GM21515 (cell line): ENCODE data around the gene MOB4.
"Not testable (repeated sequence)": the region's sequence is repeated elsewhere in the genome, so short reads cannot be mapped to it uniquely, and the experiment has no call there.

Experiments used
- ATAC-seq: cut with Tn5 transposase; IDR thresholded peaks from one replicate; pipeline ENCODE4 v1.9.1; 2021; ENCODE audit not compliant: unreplicated experiment

Gene MOB4

DNA sequence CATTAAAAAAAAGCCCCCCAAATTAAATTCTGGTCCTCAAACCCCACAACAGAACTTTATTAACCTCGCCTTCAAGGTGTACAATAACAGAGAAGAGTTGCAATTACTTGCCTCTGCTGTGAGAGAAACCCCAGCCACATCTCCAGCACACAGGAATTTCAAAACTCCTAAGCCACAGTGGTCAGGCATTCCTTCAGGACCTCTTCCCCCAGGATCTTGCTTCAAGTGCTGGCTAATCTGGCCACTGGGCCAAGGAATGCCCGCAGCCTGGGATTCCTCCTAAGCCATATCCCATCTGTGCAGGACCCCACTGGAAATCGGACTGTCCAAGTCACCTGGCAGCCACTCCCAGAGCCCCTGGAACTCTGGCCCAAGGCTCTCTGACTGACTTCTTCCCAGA is 64.3 kb downstream of the MOB4 start:
- ATAC-seq, result not testable (repeated sequence)

DNA sequence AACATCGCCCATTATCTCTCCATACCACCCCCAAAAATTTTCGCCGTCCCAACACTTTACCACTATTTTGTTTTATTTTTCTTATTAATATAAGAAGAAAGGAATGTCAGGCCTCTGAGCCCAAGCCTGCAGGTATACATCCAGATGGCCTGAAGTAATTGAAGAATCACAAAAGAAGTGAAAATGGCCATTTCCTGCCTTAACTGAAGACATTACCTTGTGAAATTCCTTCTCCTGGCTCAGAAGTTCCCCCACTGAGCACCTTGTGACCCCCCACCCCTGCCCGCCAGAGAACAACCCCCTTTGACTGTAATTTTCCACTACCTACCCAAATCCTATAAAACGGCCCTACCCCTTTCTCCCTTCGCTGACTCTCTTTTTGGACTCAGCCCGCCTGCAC is 71.4 kb downstream of the MOB4 start:
- not testable (repeated sequence) for ATAC-seq

DNA sequence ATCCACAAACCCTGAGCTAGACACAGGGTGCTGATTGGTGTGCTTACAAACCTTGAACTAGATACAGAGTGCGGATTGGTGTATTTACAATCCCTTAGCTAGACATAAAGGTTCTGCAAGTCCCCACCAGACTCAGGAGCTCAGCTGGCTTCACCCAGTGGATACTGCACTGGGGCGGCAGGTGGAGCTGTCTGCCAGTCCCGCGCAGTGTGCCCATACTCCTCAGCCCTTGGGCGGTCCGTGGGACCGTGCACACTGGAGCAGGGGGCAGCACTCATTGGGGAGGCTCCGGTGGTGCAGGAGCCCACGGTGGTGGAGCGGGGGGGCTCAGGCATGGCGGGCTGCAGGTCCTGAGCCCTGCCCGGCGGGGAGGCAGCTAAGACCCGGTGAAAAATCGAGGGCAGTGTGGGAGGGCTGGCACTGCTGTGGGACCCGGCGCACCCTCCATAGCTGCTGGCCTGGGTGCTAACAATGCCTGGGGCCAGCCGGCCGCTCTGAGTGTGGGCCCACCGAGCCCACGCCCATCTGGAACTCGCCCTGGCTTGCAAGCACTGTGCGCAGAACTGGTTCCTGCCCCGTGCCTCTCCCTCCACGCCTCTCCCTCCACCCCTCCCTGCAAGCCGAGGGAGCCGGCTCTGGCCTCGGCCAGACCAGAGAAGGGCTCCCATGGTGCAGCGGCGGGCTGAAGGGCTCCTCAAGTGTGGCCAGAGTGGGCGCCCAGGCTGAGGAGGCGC is 75.6 kb downstream of the MOB4 start:
- no peak for ATAC-seq

DNA sequence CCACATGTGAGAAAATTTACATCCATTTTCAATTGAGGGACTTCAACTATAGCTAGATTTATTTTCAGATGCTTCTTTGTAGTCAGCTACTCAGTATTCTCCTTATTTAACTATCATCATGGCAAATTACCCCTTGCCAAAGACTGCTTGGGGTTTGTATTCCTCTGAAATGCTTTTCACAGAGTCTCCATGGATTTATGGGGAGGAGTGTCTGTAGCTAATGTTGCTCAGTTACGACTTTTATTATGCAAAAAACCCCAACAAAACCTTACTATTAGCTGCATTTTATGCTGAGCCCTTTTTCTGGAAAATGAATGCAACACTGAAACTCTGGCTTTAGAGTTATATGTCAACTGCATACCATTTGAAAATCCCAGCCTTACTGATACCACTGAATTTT is 80.9 kb downstream of the MOB4 start:
- ATAC-seq, result no peak

DNA sequence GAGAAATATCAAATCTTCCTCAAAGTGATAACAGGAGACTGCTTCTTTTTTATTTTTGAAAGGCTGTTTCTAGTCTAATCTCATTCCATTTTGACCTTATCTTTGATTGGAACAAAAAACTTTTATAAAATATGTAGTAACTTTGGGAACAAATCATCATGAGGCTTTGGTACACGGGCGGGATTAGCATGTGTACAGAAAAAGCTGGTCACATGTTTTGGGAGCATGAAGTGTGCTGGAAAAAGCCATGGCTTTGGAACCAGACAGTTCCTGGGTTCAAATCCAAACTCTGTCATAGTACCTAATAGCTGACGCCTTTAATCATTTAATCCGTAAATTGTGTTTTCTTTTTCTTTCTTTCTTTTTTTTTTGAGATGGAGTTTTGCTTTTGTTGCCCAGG is 81.3 kb downstream of the MOB4 start:
- ATAC-seq, result no peak

DNA sequence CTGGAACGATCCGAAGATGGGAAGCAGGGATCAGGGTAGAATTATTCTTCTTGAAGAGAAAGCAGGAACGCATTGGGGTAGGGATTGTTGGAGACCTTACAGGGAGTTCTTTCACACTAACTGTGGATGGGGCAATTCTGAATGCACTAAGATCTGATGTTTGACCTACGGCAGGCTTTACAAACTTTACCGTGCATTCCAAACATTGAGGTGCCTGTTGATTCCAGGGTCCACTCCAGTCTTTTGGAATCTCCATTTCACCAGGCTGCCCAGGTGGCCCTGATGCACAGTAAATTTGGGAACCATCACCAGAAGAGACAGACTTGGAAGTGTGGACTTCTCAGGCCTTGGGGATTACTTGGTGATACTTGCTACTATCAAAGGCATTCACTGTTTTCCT is 82.6 kb downstream of the MOB4 start:
- no peak for ATAC-seq

DNA sequence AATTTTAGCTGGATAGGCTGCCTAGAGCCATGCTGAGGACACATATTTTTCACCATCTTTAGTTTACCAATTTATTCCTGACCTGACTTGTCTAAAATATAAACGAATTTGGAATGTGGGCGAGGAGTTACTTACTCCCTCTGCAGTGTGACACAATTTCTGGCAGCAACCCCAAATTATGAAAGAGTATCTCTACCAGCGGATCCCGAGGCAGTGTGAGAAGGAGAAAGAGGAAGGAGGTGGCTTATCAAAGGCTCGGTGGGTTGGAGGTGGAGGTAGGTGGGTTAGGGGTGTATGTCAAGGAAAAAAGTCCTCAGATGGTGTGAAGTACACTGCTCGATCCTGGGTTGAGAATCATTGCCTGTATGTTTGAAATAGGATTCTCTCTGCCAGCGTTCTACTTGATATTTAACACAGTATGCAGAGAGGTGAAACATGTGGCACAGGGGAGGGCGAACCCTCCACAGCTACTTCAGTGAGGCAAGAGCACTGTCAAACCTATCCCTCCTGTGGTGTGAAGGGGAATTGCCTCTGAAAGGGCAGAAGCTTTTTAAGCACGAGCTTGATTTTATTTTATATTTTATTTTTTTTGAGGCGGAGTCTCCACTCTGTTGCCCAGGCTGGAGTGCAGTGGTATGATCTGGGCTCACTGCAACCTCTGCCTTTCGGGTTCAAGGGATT is 83.6 kb downstream of the MOB4 start:
- peak; percentile 47 for ATAC-seq

DNA sequence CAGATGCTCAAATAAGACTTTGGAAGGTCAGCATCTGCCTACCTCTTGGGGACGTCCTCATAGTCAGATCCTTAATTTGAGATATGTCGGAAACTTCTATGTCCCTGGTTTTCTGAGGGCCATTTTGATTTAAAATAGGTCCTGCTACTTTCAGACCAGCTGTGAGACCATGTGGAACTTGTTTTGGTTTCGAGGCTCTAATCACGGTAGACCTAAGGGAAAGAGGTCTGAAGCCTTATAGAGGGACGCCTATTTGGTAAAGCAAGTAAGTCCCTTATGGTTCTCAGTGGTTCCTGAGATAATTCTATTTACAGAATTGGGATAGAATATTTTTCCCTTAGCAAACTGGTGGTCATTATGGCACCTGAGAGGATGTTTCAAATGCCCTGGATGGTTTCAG is 84.4 kb downstream of the MOB4 start:
- no peak for ATAC-seq

DNA sequence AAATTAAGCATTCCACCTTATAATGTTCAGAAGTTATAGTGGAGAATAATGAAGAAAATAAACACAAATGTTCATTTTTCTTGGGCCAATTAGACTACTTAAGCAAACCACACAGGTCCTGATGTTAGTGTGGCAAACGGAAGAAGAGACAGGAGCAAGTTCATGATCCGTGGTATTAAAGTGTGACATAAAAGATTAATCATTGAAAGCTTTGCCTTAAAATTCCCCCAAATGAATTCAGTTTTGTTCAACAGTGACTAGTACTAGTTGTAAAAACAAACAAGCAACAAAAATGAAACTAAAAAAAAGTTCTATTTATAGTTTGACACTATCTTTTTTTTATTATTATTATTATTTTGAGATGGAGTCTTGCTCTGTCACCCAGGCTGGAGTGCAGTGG is 85.9 kb downstream of the MOB4 start:
- ATAC-seq, result no peak
